Activated CD4-positive, alpha-beta memory T cell treated with anti-CD3 and anti-CD28 coated beads, Interleukin-2, amount 10 ng/mL, durations not matched to agents 7 days and 5 days (primary cell): ENCODE data around the gene WBP2NL. TPM values are rescaled to one million over a fixed set of nuclear protein-coding genes. Genes with fewer than 3 reads are reported as not detected.
A peak's percentile ranks its signal among the peaks of the same experiment; 100 is the strongest.
"Not testable (repeated sequence)": the region's sequence is repeated elsewhere in the genome, so short reads cannot be mapped to it uniquely, and the experiment has no call there.

Experiments
- CTCF ChIA-PET: fragments of 350-600 bp; sonication (Branson Sonifier 250); formaldehyde crosslinking; loops from one replicate; lab custom pipeline; 2021; ENCODE audit warnings: antibody characterized with exemption, inconsistent platforms; lab: Charles Lee
- POLR2A ChIA-PET: fragments of 350-600 bp; sonication (Branson Sonifier 250); formaldehyde crosslinking; loops from one replicate; lab custom pipeline; 2021; ENCODE audit warnings: antibody characterized with exemption; lab: Charles Lee
- DNase-seq: peaks from one replicate; pipeline ENCODE4 v3.0.0-alpha.2; 2020
- H3K27ac Mint-ChIP-seq: one replicate; pipeline ENCODE4 v1.8.0; 2021; ENCODE audit warnings: mild to moderate bottlenecking, mixed read lengths
- H3K27me3 Mint-ChIP-seq: one replicate; pipeline ENCODE4 v1.8.0; 2021; ENCODE audit warnings: mixed read lengths
- H3K36me3 Mint-ChIP-seq: one replicate; pipeline ENCODE4 v1.8.0; 2021; ENCODE audit warnings: low read depth, mixed read lengths
- H3K4me1 Mint-ChIP-seq: one replicate; pipeline ENCODE4 v1.8.0; 2021; ENCODE audit warnings: mixed read lengths
- H3K4me3 Mint-ChIP-seq: one replicate; pipeline ENCODE4 v1.8.0; 2021; ENCODE audit warnings: mild to moderate bottlenecking, mixed read lengths
- H3K9me3 Mint-ChIP-seq: one replicate; pipeline ENCODE4 v1.8.0; 2021; ENCODE audit warnings: mixed read lengths
- total RNA-seq, 2 experiments: library from RNA; stranded (reverse); gene quantifications; one replicate each; pipeline ENCODE4 v1.2.3, GENCODE V29; 2021

The WBP2NL gene
- 1 to 10 TPM; 2.0 to 2.3 TPM for total RNA-seq

- ChIA-PET CTCF (interaction anchor here (1.0 to 1.1 kb wide), 2 partner anchors 52 to 301 kb away, joined by 4 read pairs; partner anchors contain the start of gene CENPM), POLR2A (interaction anchor here (0.6 to 2.6 kb wide), 14 partner anchors 15 to 218 kb away, joined by 3 to 19 read pairs (median 5); partner anchors contain the start of genes CENPM, NAGA, NDUFA6 and SMDT1)
- peaks cover 2% of the 10 kb centered on the region for H3K27me3 Mint-ChIP-seq
- H3K27ac Mint-ChIP-seq, result peak within 1 kb of the TSS; percentile 88
- H3K36me3 Mint-ChIP-seq, result peaks cover 25% of the 10 kb centered on the region
- H3K9me3 Mint-ChIP-seq, result peaks cover 10% of the 10 kb centered on the region
- H3K4me1 Mint-ChIP-seq, result peaks cover 35% of the 10 kb centered on the region
- peak; percentile 92 for DNase-seq
- H3K4me3 Mint-ChIP-seq, result peak within 1 kb of the TSS; percentile 98
Measured at GRCh38 chr22:41998361-41999261, at the start of gene WBP2NL. Gene WBP2NL, plus strand, starts transcription at chr22:41998788. Its CDS starts 31 bp downstream, at chr22:41998819.

- H3K27ac Mint-ChIP-seq, DNase-seq, H3K4me3 Mint-ChIP-seq, H3K9me3 Mint-ChIP-seq, H3K27me3 Mint-ChIP-seq: not testable (repeated sequence)
- Mint-ChIP-seq H3K36me3 (peaks cover 19% of the 10 kb centered on the region), H3K4me1 (peaks cover 37% of the 10 kb centered on the region)
- CTCF ChIA-PET, result interaction anchor here (0.8 to 1.6 kb wide), 3 partner anchors 8 to 252 kb away, joined by 3 to 5 read pairs (median 3); no protein-coding TSS in a partner anchor
- POLR2A ChIA-PET, result interaction anchor here (1.2 kb wide), 1 partner anchor 261 kb away, joined by 3 read pairs; the partner anchor contains the start of gene SNU13
Measured at GRCh38 chr22:41948928-41949296, 49.7 kb upstream of the WBP2NL start.

DNA sequence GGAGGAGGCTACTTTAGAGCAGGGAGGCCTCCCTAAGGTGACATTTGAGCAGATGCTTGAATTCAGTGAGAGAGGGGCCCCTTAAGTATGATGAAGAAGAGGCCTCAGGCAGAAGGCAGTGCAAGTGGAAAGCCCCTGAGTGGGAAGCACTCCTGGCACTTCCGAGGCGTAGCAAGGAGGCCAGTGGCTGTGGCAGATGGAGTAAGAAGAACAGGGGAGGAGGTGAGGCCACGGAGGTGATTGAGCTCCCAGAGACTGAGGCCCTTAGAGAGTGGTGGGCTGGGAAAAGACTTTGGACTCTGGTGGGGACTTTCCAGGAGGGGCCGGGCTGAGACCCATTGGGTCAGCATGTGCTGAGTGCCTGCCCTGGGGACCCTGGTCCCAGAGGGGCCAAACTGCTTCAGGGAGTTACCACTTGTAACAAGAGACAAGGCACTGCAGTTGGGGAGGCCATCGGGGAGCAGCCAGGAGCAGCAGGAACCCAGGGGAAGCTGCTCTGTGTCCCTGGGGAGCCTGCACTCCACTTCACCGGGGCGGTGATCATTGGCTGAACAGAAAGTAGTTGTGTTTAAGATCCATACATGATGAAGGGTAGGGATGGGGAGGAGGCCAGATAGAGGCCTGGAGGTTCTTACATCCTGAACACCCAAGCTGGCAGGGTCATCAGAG is 49.2 kb upstream of the WBP2NL start:
- no peak overlapping the region for H3K27ac Mint-ChIP-seq
- H3K9me3 Mint-ChIP-seq, result no peaks in the 10 kb centered on the region
- DNase-seq, result no peak
- no peaks in the 10 kb centered on the region for H3K27me3 Mint-ChIP-seq
- H3K4me1 Mint-ChIP-seq, result peaks cover 34% of the 10 kb centered on the region
- ChIA-PET CTCF (interaction anchor here (0.6 to 1.6 kb wide), 2 partner anchors 9 to 93 kb away, joined by 4 to 5 read pairs; no protein-coding TSS in a partner anchor), POLR2A (no interaction called here)
- no peak overlapping the region for H3K4me3 Mint-ChIP-seq
- peaks cover 15% of the 10 kb centered on the region for H3K36me3 Mint-ChIP-seq

GRCh38 chr22:41951898-41952474 is 46.6 kb upstream of the WBP2NL start, which contains the start of gene SMIM45:
Gene SMIM45, plus strand, starts transcription at chr22:41952150.
- peaks cover 21% of the 10 kb centered on the region for H3K4me1 Mint-ChIP-seq
- CTCF ChIA-PET, result interaction anchor here (1.1 kb wide), 1 partner anchor 138 kb away, joined by 3 read pairs; no protein-coding TSS in a partner anchor
- H3K4me3 Mint-ChIP-seq, result no peak within 1 kb of the TSS
- no peak within 1 kb of the TSS for H3K27ac Mint-ChIP-seq
- no peaks in the 10 kb centered on the region for H3K9me3 Mint-ChIP-seq
- POLR2A ChIA-PET, result no interaction called here
- no peak for DNase-seq
- H3K36me3 Mint-ChIP-seq, result no peaks in the 10 kb centered on the region
- H3K27me3 Mint-ChIP-seq, result no peaks in the 10 kb centered on the region

DNA sequence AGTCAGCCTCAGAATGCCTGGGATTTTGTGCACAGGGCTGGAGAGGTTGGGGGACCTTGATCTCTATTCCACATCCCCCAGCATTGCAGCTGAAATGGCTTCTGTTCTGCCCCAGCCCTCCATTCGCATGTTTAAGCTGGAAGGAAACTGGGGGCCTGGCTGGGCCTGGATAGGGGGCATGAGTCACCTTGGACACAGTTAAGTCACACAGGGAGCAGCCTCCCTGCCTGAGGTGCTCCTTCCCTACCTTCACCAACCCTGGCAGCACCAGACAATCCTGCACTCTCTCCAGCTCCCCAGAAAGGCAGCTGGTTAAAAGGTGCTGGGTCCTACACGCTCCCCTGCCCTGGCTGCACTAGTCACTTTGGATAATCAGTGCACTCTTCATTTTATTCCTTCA is 45.9 kb upstream of the WBP2NL start:
- Mint-ChIP-seq H3K4me3 (no peak overlapping the region), H3K9me3 (no peaks in the 10 kb centered on the region), H3K36me3 (no peaks in the 10 kb centered on the region), H3K27me3 (no peaks in the 10 kb centered on the region), H3K4me1 (peaks cover 19% of the 10 kb centered on the region), H3K27ac (no peak overlapping the region)
- ChIA-PET POLR2A (no interaction called here), CTCF (interaction anchor here (1.2 kb wide), 1 partner anchor 130 kb away, joined by 3 read pairs; no protein-coding TSS in a partner anchor)
- no peak for DNase-seq

DNA sequence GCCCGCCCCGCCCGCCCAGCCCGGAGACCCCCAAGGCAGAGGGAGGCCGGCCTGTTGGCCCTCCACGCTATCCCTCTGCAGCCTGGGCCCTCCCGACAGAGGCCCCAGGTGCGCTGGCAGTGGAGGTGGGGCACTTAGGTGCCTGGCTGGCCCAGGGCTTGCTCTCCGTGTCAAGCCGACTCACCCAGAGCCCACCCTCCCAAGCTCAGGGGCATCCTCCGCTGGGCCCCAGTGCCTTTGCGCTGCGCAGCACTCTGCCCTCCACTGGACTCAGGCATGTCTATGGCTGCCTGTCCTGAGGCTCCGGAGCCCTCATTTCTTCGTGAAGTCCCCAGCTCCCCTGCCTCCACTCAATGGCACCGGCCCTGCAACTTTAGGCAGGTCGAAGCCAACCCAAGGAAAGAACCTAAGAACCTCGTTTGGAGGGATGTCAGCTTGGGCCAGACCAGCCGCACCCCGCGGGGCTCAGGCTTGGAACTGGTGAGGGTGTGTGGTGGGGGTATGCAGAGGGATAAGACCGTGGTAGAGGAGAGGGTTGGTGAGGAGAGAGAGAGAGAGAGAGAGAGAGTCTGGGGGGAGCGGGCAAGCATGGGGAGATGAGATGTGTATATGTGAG is 40.5 kb upstream of the WBP2NL start:
- ChIA-PET CTCF (interaction anchor here (0.9 to 2.4 kb wide), 2 partner anchors 11 to 261 kb away, joined by 3 to 17 read pairs; partner anchors contain the start of gene CENPM), POLR2A (interaction anchor here (2.5 kb wide), 1 partner anchor 12 kb away, joined by 7 read pairs; the partner anchor contains the start of gene CENPM)
- Mint-ChIP-seq H3K27ac (no peak overlapping the region), H3K9me3 (no peaks in the 10 kb centered on the region), H3K4me3 (no peak overlapping the region), H3K4me1 (peaks cover 4% of the 10 kb centered on the region), H3K27me3 (no peaks in the 10 kb centered on the region), H3K36me3 (no peaks in the 10 kb centered on the region)
- DNase-seq, result no peak

DNA sequence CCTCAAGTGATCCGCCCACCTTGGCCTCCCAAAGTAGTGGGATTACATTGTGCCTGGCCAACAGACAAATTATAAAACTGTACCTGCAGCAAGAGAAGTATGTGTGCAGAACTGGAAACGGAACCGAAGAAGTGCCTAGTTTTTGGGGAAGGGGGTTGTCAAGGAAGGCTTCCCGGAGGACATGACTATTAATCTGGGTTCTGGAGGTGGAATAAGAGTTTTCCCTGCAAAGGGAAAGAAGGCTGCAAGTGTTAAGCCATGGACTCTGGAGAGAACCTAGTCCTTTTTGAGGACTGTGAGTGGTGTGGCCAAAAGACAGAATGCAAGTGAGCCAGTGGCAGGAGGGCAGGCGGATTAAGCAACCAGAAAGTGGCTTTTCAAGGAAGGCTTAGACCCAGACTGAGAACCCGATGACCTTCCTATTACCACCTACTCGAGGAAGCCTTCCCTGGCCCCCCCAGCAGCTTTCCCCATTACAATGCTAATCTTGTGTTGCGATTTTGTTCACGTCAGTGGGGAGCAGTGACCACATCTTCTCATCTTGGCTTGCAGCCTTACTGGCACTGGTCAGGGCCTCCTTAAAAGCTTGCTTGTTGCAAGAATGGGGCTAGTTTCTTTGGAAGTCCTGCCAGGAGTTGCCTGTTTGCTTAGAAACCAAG is 35.0 kb upstream of the WBP2NL start:
- H3K27ac Mint-ChIP-seq, result no peak overlapping the region
- no peak for DNase-seq
- peaks cover 6% of the 10 kb centered on the region for H3K4me1 Mint-ChIP-seq
- no peak overlapping the region for H3K4me3 Mint-ChIP-seq
- H3K27me3 Mint-ChIP-seq, result no peaks in the 10 kb centered on the region
- CTCF ChIA-PET, result interaction anchor here (1.2 to 1.4 kb wide), 2 partner anchors 106 to 473 kb away, joined by 3 to 5 read pairs; no protein-coding TSS in a partner anchor
- POLR2A ChIA-PET, result interaction anchor here (2.8 kb wide), 1 partner anchor 127 kb away, joined by 9 read pairs; the partner anchor contains the start of gene NDUFA6
- no peaks in the 10 kb centered on the region for H3K9me3 Mint-ChIP-seq
- H3K36me3 Mint-ChIP-seq, result no peaks in the 10 kb centered on the region

- ChIA-PET CTCF (interaction anchor here (1.1 to 1.2 kb wide), 2 partner anchors 23 to 106 kb away, joined by 3 read pairs; no protein-coding TSS in a partner anchor), POLR2A (interaction anchor here (2.8 kb wide), 1 partner anchor 126 kb away, joined by 9 read pairs; the partner anchor contains the start of gene NDUFA6)
- H3K4me1 Mint-ChIP-seq, result peaks cover 6% of the 10 kb centered on the region
Measured at GRCh38 chr22:41964112-41964491, 34.5 kb upstream of the WBP2NL start.

GRCh38 chr22:41966225-41966606 is 32.4 kb upstream of the WBP2NL start:
- H3K9me3 Mint-ChIP-seq, result no peaks in the 10 kb centered on the region
- peaks cover 6% of the 10 kb centered on the region for H3K4me1 Mint-ChIP-seq
- H3K27ac Mint-ChIP-seq, result no peak overlapping the region
- no peak for DNase-seq
- H3K4me3 Mint-ChIP-seq, result no peak overlapping the region
- CTCF ChIA-PET, result interaction anchor here (0.6 to 3.8 kb wide), 11 partner anchors 27 to 528 kb away, joined by 3 to 23 read pairs (median 3); partner anchors contain the start of genes NAGA, NDUFA6 and TNFRSF13C
- no peaks in the 10 kb centered on the region for H3K36me3 Mint-ChIP-seq
- peaks cover 2% of the 10 kb centered on the region for H3K27me3 Mint-ChIP-seq
- POLR2A ChIA-PET, result interaction anchor here (1.1 to 3.0 kb wide), 3 partner anchors 109 to 124 kb away, joined by 3 to 16 read pairs (median 7); partner anchors contain the start of genes NDUFA6 and SMDT1

More at GRCh38 chr22:41964112-41964491, 34.5 kb upstream of the WBP2NL start:
- Mint-ChIP-seq H3K36me3 (no peaks in the 10 kb centered on the region), H3K27ac (no peak overlapping the region), H3K9me3 (no peaks in the 10 kb centered on the region), H3K4me3 (no peak overlapping the region), H3K27me3 (no peaks in the 10 kb centered on the region)
- no peak for DNase-seq

- CTCF ChIA-PET, result interaction anchor here (0.6 to 3.8 kb wide), 11 partner anchors 26 to 477 kb away, joined by 3 to 23 read pairs (median 4); partner anchors contain the start of genes NAGA, NDUFA6 and TNFRSF13C
- Mint-ChIP-seq H3K27me3 (peaks cover 2% of the 10 kb centered on the region), H3K4me1 (peaks cover 6% of the 10 kb centered on the region), H3K36me3 (no peaks in the 10 kb centered on the region), H3K4me3 (no peak overlapping the region), H3K27ac (no peak overlapping the region), H3K9me3 (no peaks in the 10 kb centered on the region)
- DNase-seq, result peak; percentile 54
- POLR2A ChIA-PET, result interaction anchor here (1.1 to 3.0 kb wide), 4 partner anchors 103 to 124 kb away, joined by 3 to 16 read pairs (median 6); partner anchors contain the start of genes NDUFA6 and SMDT1
Measured at GRCh38 chr22:41966607-41967240, 31.9 kb upstream of the WBP2NL start.
